GM19452 (cell line): ENCODE measurements around the gene AIPL1.
"Not testable (repeated sequence)": the region's sequence is repeated elsewhere in the genome, so short reads cannot be mapped to it uniquely, and the experiment has no call there.

Experiments
- ATAC-seq: cut with Tn5 transposase; IDR thresholded peaks from one replicate; pipeline ENCODE4 v1.9.1; 2021; ENCODE audit not compliant: unreplicated experiment

The AIPL1 gene, protein sequence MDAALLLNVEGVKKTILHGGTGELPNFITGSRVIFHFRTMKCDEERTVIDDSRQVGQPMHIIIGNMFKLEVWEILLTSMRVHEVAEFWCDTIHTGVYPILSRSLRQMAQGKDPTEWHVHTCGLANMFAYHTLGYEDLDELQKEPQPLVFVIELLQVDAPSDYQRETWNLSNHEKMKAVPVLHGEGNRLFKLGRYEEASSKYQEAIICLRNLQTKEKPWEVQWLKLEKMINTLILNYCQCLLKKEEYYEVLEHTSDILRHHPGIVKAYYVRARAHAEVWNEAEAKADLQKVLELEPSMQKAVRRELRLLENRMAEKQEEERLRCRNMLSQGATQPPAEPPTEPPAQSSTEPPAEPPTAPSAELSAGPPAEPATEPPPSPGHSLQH

DNA sequence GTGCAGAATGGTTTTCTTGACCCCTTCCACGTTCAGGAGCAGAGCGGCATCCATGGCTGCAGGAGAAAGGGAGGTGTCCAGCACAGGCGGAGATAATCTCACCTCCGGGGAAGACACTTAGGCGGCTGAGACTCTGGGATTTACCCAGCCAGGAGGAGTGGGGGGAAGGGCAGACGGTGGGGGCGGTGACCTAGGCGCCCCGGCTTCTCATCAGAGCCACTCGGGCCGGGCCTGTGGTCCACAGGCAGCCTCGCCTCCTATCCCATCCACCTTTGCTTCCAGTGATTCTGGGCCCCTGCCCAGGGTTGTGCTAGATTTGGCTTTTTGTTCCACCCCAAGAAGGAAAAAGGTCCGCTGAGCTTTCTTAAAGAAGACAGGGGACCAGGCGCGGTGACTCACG, at the start of gene AIPL1:
Gene AIPL1 (minus strand): TSS at position 71 of the 400 bp plus-strand sequence. CDS start 17 bp downstream, at position 54.
- ATAC-seq: no peak

- ATAC-seq: no peak
Measured at GRCh38 chr17:6483507-6483906, 48.6 kb upstream of the AIPL1 start.

- ATAC-seq: not testable (repeated sequence)
Measured at GRCh38 chr17:6482796-6483195, 47.9 kb upstream of the AIPL1 start.

DNA sequence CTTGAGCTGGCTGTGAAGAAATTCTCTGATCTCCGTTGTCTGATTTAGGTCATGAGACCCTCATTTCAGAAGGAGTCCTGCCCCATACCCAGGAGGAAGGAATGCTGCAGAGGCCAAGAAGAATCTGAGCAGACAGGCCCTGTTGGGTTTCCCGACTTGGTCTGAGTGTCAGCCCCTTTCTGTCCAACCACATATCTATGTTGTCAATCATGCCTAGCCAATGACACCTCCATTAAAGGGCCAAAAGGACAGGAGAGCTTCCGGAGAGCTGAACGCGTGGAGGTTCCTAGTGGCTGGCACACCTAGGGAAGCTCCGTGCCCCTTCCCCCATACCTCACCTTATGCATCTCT, 47.2 kb upstream of the AIPL1 start:
- ATAC-seq: no peak

DNA sequence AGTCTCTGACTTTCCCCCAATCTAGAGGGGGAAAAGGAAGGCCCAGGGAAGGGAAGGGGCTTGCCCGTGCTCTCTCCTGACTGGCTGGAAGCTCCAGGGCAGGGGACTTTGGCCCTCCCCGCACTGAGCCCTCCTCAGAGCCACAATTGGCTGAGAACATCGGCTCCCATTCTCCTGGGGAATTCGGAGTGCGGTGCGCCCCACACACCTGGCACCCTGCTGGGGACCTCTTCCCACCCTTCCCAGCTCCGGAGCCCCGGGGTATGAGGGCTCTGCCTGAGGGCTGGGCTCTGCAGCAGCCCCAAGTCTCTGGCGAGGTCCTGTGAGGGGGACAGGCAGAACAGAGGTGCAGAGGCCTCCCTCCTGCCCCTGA, 45.4 kb upstream of the AIPL1 start:
- no peak for ATAC-seq

DNA sequence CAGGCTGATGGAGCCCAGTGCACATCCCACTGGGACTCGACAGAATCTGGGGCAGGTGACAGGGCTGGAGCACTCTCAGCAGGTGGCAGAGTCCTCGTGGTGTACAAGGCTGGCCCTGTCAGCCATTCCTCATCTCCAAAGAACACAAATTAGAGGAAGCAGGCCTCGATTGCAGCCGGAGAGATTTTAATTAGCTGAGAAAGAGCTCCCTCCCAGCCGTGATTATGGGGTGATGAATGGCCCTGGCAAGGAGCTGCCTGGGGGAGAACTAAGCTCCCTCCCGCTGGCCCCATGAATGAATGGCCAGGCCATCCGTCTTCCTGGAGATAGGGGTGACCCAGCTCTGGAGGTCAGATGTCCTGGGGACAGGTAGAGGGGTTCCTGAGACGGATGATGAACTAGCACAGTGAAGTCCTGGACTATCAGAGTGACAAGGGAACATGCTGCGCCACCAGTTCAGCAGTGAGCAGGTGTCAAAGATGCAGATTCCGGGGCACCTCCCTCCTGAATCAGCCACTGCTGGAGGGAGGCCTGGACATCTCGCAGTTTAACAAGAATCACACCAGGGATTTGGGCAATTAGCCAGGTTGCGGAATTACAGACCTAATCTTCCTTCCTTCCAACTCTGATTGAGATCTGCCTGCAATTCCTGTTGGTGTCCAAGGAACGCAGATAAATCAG, 44.8 kb upstream of the AIPL1 start:
- ATAC-seq: no peak

DNA sequence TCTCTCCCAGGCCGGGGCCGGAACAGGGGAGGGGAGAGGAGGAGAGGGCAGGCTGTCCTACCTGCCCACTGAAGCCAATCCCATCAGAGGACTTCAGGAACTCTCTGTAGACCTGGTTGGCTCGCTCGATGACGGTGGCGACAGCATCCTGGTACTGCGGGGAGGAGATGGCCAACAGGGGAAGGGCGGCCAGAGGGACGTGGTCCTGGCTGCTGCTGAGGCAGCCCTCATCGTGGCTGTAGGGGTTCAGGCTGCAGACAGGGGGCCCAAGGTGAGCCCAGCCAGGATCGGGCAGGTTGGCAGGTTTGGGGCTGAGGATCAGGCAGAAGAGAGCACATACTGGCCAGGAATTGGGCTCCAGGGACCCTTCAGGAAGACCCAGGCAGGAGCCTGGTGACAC, 43.6 kb upstream of the AIPL1 start:
- ATAC-seq: no peak

DNA sequence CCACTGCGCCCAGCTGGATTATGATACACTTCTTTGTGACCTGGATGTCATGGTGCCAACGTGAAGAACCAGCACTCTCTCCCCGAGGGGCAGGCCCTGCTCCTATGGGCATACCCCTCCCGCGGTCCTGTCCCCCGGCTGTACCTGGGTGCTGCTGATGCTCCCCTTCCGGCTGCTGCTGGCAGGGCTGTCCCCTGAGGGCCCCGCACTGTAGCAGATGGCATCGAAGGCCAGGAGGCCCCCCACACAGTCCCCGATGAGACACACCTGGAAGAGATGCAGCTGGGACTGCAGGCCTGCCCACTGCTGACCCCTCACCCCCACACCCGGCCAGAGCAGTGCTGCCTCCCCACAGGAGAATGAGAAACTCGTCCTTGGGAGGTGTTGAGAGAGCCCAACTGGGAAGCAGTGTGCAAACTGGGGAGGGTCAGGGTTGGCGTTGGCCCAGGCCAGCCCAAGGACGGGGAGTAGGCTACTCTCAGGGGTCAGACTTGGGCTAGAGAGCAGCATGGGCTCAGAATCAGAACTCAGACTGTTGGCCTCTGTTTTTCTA, 43.0 kb upstream of the AIPL1 start:
- no peak for ATAC-seq

- ATAC-seq: no peak
Measured at GRCh38 chr17:6476810-6477179, 41.9 kb upstream of the AIPL1 start.

- no peak for ATAC-seq
Measured at GRCh38 chr17:6476076-6476809, 41.3 kb upstream of the AIPL1 start.

DNA sequence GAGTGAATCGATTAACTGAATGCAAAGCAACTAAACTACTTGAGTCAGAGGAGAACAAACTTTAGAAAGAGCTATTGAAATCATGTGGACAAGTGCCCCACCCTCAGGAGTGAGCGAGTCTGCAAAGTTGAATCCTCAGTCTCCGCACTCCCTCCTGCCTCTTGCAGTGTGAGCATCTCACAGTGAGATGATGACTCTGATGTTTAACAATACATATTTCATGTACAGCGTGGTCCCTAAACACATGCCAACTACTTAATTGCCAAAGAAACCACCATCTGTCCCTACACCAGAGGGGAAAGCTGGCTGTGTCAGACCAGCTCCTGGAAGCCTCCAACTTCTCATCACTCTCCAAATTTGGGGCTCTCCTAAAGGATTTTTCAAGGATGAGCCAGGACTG, 40.5 kb upstream of the AIPL1 start:
- no peak for ATAC-seq

- no peak for ATAC-seq
Measured at GRCh38 chr17:6474906-6475305, 40.0 kb upstream of the AIPL1 start.

DNA sequence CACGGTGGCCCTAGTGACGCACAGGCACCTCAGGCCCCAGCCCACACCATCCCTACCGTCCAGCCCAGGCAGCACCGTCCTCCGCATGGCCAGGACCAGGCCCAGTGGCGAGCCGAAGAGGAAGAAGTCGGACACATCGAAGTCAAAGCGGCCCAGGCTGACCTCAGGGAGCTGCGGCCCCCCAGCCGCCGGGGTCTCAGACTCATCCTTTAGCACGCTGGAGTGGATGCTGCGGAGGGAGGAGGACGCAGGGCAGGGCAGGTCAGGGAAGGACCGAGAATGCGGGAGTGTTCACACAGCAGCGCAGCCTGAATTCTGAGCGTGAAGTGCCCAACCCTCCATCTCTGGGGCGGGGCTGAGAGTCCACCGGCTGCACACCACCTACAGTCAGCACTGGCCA, 39.5 kb upstream of the AIPL1 start:
- no peak for ATAC-seq

GRCh38 chr17:6473128-6473767, 38.3 kb upstream of the AIPL1 start:
- ATAC-seq: no peak

GRCh38 chr17:6472517-6472916, 37.6 kb upstream of the AIPL1 start:
- ATAC-seq: no peak

DNA sequence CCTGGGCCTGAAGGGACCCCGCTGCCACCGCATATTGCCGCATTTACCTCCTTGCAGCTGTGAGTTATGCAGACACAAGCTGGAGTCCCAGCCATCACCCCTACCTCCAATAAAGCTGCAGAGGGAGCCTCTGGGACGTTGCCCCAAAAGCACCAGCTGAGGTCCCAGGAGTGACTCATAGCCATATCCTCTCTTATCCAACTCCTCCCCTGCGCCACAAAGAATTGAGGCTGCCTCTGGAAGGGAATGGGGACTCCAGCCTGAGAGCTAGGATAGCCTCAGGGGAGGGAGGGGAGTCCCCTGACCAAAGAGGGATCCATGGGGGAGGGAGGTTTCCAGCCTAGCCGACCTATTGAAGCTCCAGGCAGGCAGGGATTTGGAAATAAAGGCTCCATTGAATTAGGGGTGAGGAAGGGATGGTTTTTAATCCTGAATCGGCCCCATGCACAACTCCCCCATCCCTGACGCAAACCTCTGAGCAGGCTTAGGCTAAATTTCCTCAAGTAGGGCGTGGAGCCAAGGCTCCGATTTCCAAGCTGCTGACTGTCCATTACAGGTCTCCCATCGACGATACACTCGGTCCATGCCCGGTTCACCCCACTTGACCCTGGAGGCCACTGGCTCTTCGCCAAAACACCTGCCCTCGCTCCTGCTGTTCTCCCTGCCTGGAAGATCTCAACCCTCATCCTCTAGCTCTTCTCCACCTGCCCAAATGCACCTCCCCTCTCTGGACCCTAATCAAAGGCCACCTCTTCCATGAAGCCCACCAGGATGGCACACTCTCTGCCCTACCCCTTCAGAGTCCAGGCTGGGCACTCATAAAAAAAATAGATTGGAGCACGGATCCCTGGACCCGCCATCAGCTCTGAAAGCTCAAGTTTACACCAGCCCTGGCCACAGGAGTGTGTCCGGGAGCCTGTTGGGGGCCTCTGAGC, 36.9 kb upstream of the AIPL1 start:
- no peak for ATAC-seq

DNA sequence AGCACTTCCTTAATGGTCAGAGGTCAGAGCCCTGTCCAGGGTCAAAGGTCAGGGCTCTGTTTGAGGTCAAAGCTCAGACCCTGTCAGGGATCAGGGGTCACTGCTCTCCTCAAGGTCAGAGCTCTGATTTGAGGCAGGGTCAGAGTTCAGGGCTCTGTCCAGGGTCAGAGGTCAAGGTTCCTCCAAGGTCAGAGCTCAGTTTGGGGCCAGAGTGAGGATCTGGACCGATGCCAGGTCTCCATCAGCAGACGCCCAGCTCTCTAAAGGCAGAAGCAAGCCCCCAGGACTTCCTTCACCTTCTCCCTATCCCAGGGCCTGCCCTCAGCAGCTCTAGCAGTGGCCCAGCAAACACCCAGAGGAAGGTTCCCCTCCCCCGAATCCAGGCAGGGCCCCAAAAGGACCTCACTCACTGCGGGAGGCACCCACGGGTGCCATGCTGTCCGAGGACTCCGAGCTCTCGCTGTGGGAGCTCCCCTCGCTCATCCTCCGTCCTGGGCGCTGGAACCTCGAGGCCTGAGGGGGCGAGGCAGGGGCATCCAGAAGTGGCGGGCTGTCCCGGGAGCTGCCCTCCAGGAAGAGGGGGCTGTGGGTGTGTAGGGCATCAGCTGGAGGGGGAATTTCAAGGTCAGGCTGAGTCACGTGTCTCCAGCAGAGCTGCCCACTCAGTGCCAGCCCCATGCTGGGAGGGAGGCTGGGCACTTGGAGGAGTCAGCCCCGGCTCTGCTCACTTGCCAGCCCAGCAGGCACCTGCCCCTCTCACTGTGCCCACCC, 36.0 kb upstream of the AIPL1 start:
- no peak for ATAC-seq

DNA sequence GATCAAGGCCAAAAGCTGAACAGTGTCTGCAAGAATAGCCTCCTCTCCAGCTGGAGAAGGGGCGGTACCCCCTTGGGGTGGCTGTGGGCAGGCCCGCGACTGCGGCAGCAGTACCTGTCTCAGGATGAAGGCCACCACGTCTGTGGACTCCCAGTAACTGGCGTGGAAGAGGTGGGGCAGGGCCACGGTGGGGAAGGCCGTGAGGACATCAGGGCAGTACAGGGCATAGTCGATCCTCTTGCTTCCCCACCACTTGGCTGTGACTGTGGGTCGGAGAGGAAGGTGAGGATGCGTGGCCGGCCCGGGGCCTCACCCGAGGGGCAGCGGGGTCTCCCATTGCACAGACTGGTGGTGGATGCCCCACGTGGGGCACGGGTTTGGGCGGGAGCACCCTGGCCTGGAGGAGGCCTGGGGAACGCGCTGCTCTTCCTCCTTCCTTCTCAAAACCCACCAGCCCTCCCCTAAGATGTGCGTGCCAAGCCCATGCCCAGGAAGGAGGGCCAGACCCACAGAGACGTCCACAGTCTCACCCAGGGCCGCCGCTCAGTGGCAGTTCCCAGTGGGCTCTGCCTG, 35.3 kb upstream of the AIPL1 start:
- ATAC-seq: no peak
